ENCODE results near the gene FBXW9. TPM values are rescaled to one million over a fixed set of nuclear protein-coding genes. Genes with fewer than 3 reads are reported as not detected.

The FBXW9 gene
- total RNA-seq, result 1 to 10 TPM; 1.5 to 3.6 (median 2.4) TPM
- 1 to 10 TPM; 1.0 to 5.0 TPM for polyA plus RNA-seq
- long read RNA-seq, donor 1, transcript FBXW9-201 (10 exons, 1,738 nt), result major isoform, 6 of 6 reads
- long read RNA-seq, donor 1, partial matches to known transcripts, result 0 of 6 reads
- long read RNA-seq, donor 1, other reads (novel, unspliced or antisense), result 0 of 6 reads
- long read RNA-seq, donor 2, transcript FBXW9-201 (10 exons, 1,738 nt), result major isoform, 26 of 31 reads
- long read RNA-seq, donor 2, partial matches to known transcripts, result 2 of 31 reads
- long read RNA-seq, donor 2, other reads (novel, unspliced or antisense), result 3 of 31 reads
- long read RNA-seq, donor 3, transcript FBXW9-201 (10 exons, 1,738 nt), result major isoform, 11 of 14 reads
- long read RNA-seq, donor 3, partial matches to known transcripts, result 0 of 14 reads
- long read RNA-seq, donor 3, other reads (novel, unspliced or antisense), result 3 of 14 reads

DNA sequence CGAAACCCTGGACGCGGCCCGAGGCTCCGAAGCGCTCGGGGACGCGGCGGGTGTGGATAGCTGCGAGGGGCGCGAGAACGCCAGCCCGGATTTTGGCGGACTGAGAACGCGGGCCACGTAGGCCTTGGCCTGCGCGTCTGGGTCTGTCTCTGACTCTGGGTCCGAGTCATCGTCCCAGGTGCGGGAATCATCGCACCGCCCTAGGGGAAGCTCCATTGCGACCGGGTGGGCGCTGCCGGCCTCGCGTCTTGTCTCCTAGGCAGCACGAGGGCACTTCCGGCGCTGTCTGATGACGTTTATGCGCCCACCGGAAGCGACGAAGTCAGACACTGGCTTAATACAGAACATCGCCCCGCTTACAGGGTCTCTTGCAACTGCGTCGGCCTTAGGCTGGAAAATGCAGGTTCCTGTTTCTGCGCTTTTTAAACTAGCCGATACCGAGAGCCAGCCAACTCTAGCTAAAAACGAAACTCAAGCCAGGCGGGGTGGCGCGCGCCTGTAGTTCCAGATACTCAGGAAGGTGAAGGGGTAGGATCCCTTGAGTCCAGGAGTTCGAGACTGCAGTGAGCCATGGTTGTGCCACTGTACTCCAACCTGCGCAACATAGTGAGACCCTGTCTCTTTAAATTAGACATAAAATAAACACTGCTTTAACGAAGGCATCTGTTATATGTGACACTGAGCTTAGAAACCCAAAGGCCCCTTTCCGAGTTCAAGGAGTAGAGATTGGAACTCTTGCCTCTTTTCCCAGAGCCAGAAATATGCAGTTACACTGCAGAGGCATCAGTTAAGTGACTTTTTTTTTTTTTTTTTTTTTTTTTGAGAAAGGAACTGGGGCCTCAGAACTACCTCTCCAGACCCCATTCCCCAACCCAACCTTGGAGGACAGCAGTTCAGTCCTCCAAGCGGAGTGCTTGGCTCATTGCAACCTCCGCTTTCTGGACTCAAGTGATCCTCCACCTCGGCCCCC, at the start of gene FBXW9:
TSS of gene FBXW9 (minus strand) at position 266 of the 970 bp plus-strand sequence. CDS start at position 216, 50 bp downstream.
- DNase-seq (peak; percentile 95 to 97 (median 96)), ATAC-seq (peak; percentile 91 to 95 (median 93))
- no peaks in the 10 kb centered on the region for H3K27me3 ChIP-seq
- 7 to 12% (median 8%) methylated on average over 33 to 59 of the region's 59 CpGs for WGBS, 4 donors
- H3K9me3 ChIP-seq, result no peaks in the 10 kb centered on the region
- TF ChIP-seq CTCF (IDR thresholded peaks at IDR 0.05), result no peak
- TF ChIP-seq POLR2A (IDR thresholded peaks at IDR 0.05), result peak in 1 of 2 donors; percentile 66
- intact Hi-C loops (cut with DNase I), result no loop called here
- peaks cover 0 to 22% (median 13%) of the 10 kb centered on the region in 12 donors for H3K4me1 ChIP-seq
- H3K36me3 ChIP-seq, result peaks cover 0 to 37% (median 27%) of the 10 kb centered on the region in 9 donors
- peak within 1 kb of the TSS; percentile 41 to 91 (median 84) for H3K27ac ChIP-seq
- H3K4me3 ChIP-seq, result peak within 1 kb of the TSS; percentile 57 to 98 (median 88)

DNA sequence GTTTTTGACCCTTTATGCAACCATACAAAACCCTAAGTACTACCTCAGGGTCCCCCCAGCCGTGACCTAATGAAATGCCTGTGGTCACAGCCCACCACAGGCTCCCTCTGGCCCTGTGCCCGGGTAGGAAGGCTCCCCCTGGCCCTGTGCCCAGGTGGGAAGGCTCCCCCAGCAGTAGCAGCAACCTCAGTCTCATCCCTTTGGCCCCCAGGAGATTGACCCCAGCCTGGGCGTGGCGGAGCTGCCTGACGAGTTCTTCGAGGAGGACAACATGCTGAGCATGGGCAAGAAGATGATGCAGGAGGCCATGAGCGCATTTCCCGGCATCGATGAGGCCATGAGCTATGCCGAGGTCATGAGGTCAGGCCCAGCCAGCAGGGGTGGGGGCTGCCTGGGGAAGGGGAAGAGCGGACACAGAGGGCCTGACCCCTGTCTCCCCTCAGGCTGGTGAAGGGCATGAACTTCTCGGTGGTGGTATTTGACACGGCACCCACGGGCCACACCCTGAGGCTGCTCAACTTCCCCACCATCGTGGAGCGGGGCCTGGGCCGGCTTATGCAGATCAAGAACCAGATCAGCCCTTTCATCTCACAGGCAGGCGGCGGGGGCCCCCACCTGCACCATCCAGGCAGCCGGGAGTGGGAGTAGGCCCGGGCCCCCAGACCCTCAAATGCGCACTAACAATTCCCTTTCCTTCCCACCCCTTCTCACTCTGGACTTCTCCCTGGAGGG, 48.9 kb upstream of the FBXW9 start:
- no peaks in the 10 kb centered on the region for H3K4me1 ChIP-seq
- peaks cover 0 to 71% (median 61%) of the 10 kb centered on the region in 9 donors for H3K36me3 ChIP-seq
- ATAC-seq (no peak), DNase-seq (no peak)
- H3K27me3 ChIP-seq, result peaks cover 0 to 6% (median 3%) of the 10 kb centered on the region in 9 donors
- H3K4me3 ChIP-seq, result no peak overlapping the region
- peaks cover 0 to 12% (median 0%) of the 10 kb centered on the region in 12 donors for H3K9me3 ChIP-seq
- no peak overlapping the region for H3K27ac ChIP-seq
- intact Hi-C loops (cut with DNase I), result no loop called here
- WGBS, 4 donors, result 79 to 87% (median 86%) methylated on average over 20 to 22 of the region's 22 CpGs
- no peak for TF ChIP-seq POLR2A (IDR thresholded peaks at IDR 0.05)
- TF ChIP-seq CTCF (IDR thresholded peaks at IDR 0.05), result no peak

GRCh38 chr19:12737835-12738351, 41.5 kb upstream of the FBXW9 start:
- Histone ChIP-seq H3K36me3 (peaks cover 0 to 42% (median 38%) of the 10 kb centered on the region in 9 donors), H3K9me3 (no peaks in the 10 kb centered on the region), H3K27ac (peak overlapping the region in 8 of 12 donors; percentile 84 to 97 (median 94)), H3K4me3 (peak overlapping the region; percentile 64 to 96 (median 81)), H3K27me3 (no peaks in the 10 kb centered on the region), H3K4me1 (peaks cover 6 to 37% (median 28%) of the 10 kb centered on the region in 12 donors)
- TF ChIP-seq CTCF (IDR thresholded peaks at IDR 0.05) (no peak), POLR2A (IDR thresholded peaks at IDR 0.05) (no peak)
- no peak for DNase-seq
- 12 to 13% (median 12%) methylated on average over 11 to 13 of the region's 13 CpGs for WGBS, 4 donors
- ATAC-seq, result no peak
- intact Hi-C loops (cut with DNase I), result loop anchor here in 2 of 10 donors (1.0 to 2.0 kb wide), 2 partner anchors 15 to 37 kb away; partner anchors contain the start of genes HOOK2 (in 1 of the 2) and TNPO2 (in 1 of the 2)
